Progenitor cell of endocrine pancreas (in vitro differentiated cells): ENCODE measurements around the gene WIPF3. TPM values are rescaled to one million over a fixed set of nuclear protein-coding genes. Genes with fewer than 3 reads are reported as not detected.

Source experiments
- DNase-seq: peaks from one replicate; pipeline ENCODE4 v3.0.0; 2021; ENCODE audit warnings: low spot score; ENCODE audit not compliant: unreplicated experiment
- H3K27ac Mint-ChIP-seq: 2 replicates; pipeline ENCODE4 v1.8.0; 2021; ENCODE audit warnings: mild to moderate bottlenecking, moderate library complexity, mixed read lengths
- H3K27me3 Mint-ChIP-seq: 2 replicates; pipeline ENCODE4 v1.8.0; 2021; ENCODE audit warnings: mixed read lengths
- H3K36me3 Mint-ChIP-seq: 2 replicates; pipeline ENCODE4 v1.8.0; 2022; ENCODE audit warnings: mixed read lengths; ENCODE audit not compliant: insufficient read depth
- H3K4me1 Mint-ChIP-seq: 2 replicates; pipeline ENCODE4 v1.8.0; 2021; ENCODE audit warnings: low read depth, mixed read lengths
- H3K4me3 Mint-ChIP-seq: 2 replicates; pipeline ENCODE4 v1.8.0; 2021; ENCODE audit warnings: low read depth, mild to moderate bottlenecking, moderate library complexity, mixed read lengths
- H3K9me3 Mint-ChIP-seq: 2 replicates; pipeline ENCODE4 v1.8.0; 2021; ENCODE audit warnings: low read depth, mixed read lengths
- total RNA-seq: library from RNA; stranded (reverse); gene quantifications from 2 replicates; pipeline ENCODE4 v1.2.1, GENCODE V29; 2021
- TF ChIP-seq, protein P1 (sequence below): fragments of 200-600 bp; sonication (generic); IDR thresholded peaks from one replicate; pipeline ENCODE4 v1.5.0; 2021; ENCODE audit warnings: antibody characterized with exemption, mild to moderate bottlenecking; ENCODE audit not compliant: unreplicated experiment

Gene WIPF3
- total RNA-seq, 1 donor from 2014 or later: 8.9 TPM

DNA sequence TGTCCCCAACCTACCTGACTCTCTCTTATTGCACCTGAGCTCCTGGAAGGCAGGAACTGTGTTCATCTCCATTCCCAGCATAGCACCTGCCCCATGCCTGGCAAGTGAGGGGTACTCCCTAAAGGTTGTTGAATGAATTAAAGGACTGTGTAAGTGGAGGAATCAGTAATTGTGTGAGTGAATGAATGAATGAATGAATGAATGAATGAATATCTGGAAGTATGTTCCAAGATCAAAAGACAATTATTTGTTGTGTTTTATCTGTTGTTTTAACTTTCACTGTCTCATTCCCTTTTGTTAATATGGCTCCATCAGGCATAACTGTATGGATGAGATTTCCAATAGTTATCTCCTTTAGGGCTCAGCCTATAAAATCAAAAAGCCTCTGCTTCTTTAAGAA is 4.0 kb downstream of the WIPF3 start:
- DNase-seq: no peak
- TF ChIP-seq, protein P1, sequence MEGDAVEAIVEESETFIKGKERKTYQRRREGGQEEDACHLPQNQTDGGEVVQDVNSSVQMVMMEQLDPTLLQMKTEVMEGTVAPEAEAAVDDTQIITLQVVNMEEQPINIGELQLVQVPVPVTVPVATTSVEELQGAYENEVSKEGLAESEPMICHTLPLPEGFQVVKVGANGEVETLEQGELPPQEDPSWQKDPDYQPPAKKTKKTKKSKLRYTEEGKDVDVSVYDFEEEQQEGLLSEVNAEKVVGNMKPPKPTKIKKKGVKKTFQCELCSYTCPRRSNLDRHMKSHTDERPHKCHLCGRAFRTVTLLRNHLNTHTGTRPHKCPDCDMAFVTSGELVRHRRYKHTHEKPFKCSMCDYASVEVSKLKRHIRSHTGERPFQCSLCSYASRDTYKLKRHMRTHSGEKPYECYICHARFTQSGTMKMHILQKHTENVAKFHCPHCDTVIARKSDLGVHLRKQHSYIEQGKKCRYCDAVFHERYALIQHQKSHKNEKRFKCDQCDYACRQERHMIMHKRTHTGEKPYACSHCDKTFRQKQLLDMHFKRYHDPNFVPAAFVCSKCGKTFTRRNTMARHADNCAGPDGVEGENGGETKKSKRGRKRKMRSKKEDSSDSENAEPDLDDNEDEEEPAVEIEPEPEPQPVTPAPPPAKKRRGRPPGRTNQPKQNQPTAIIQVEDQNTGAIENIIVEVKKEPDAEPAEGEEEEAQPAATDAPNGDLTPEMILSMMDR: no peak
- Mint-ChIP-seq H3K27me3 (peaks cover 17% of the 10 kb centered on the region), H3K27ac (no peak overlapping the region), H3K4me3 (no peak overlapping the region), H3K36me3 (no peaks in the 10 kb centered on the region), H3K9me3 (no peaks in the 10 kb centered on the region), H3K4me1 (peaks cover 19% of the 10 kb centered on the region)

DNA sequence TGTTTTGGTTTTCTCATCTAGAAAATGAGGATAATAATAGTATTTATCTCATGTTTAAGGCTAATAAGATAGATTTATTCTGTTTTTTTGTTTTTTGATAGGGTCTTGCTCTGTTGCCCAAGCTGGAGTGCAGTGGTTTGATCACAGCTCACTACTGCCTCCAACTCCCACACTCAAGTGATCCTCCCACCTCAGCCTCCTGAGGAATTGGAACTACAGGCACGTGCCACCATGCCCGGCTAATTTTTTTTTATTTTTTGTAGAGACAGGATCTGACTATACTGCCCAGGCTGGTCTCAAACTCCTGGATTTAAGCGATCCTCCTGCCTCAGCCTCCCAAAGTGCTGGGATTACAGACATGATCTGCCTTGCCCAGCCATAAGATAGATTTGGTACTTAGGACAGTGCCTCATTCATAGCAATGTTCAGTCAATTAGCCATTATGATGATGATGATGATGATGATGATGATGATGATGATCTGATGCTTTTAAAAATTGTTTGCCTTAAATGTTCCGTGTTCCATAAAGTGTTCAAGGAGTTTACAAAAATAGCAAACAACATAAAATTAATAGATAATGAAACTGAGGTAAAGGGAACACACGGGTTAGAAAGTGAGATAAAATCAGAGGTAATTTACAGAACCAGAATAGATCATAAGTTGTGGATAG is 4.6 kb downstream of the WIPF3 start:
- Mint-ChIP-seq H3K27ac (no peak overlapping the region), H3K4me1 (peaks cover 22% of the 10 kb centered on the region), H3K36me3 (no peaks in the 10 kb centered on the region), H3K4me3 (no peak overlapping the region), H3K9me3 (no peaks in the 10 kb centered on the region), H3K27me3 (peaks cover 11% of the 10 kb centered on the region)
- TF ChIP-seq, protein P1: no peak
- DNase-seq: no peak

DNA sequence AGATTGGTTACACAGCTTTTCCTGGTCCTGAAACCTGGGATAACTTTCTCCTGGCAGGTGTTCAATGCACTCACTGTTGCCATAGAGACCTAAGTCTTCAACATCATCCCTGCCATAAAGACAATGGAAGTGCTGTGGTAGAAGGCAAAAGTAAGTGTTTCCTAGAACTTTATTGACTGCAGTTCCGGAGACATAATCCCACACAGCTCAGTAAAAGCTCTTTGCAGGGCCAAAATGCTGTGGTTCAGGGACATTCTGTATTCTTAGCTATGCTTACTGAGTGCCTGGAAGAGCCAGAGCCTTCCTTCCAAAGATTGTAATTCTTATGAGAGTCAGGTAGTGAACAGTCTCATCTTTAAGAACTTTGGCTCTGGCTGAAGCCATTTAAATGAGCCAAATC is 5.3 kb downstream of the WIPF3 start:
- H3K27me3 Mint-ChIP-seq: peaks cover 9% of the 10 kb centered on the region
- H3K4me3 Mint-ChIP-seq: no peak overlapping the region
- peaks cover 20% of the 10 kb centered on the region for H3K4me1 Mint-ChIP-seq
- no peak overlapping the region for H3K27ac Mint-ChIP-seq
- TF ChIP-seq, protein P1: no peak
- H3K36me3 Mint-ChIP-seq: no peaks in the 10 kb centered on the region
- no peak for DNase-seq
- H3K9me3 Mint-ChIP-seq: no peaks in the 10 kb centered on the region

DNA sequence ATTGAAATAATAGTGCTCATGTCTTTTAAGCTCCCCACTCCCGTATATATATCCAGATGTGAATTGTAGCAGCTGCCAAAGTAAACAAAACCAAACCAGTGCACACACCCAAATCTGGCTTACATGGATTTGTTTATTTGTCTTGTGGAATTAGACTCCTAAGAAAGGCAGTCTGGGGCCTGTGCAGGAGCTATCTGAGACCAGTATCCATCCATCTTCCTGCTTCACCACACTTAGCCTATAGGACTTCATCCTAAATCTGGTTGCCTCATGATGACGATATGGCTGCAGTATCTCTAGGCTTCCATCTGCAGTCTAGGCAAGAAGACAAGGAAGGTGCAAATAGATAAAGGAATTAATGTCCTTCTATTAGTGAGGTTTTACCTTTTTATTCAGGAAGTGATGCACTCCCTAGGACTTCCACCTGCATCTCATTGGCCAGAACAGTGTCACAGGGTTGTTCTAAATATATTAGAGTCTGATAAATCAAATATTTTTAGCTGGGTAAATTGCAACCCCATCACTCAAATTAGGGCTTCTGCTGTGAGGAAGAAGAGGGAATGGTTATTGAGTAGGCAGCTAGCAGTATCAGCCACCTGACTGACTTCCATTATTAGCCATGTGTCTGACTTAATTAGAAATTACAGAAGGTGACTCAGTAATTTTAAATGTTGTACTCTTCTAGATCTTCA is 6.0 kb downstream of the WIPF3 start:
- Mint-ChIP-seq H3K36me3 (no peaks in the 10 kb centered on the region), H3K9me3 (no peaks in the 10 kb centered on the region)
- no peak for DNase-seq

More for the DNA sequence above, 6.0 kb downstream of the WIPF3 start:
- Mint-ChIP-seq H3K4me3 (no peak overlapping the region), H3K27me3 (peaks cover 9% of the 10 kb centered on the region), H3K27ac (no peak overlapping the region), H3K4me1 (peaks cover 20% of the 10 kb centered on the region)
- TF ChIP-seq, protein P1: no peak
